PC-9 (cell line): ENCODE measurements around the gene SLC6A1.

ENCODE experiments used
- EZH2 ChIP-seq: fragments of 200-600 bp; sonication (generic); IDR thresholded peaks from 2 replicates; pipeline ENCODE4 v1.8.0; 2017; ENCODE audit warnings: antibody characterized with exemption, low read depth
- TF ChIP-seq, protein P1 (sequence below): fragments of 200-600 bp; sonication (generic); conservative IDR thresholded peaks from 2 replicates; pipeline ENCODE4 v1.6.1; 2017; ENCODE audit warnings: mixed run types, antibody characterized with exemption, mild to moderate bottlenecking, moderate library complexity

DNA sequence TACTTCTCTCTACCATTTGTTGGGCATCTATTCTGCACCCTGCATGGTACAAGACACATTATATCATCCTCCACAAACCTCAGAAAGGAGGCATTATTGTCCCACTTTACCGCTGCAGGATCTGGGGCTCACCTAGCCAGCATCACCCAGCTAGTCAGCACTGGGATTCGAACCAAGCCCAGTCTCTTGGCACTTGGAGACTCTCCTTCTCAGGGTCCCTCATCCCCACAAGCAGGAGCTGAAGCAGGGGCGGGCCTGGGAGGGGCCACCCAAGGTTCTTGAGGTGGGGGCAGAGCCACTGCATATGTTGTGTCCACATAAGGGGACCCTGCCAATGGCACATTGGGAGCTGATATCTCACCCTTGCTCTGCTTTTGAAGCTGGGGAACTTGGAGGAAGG is 41.3 kb downstream of the SLC6A1 start:
- TF ChIP-seq, protein P1, sequence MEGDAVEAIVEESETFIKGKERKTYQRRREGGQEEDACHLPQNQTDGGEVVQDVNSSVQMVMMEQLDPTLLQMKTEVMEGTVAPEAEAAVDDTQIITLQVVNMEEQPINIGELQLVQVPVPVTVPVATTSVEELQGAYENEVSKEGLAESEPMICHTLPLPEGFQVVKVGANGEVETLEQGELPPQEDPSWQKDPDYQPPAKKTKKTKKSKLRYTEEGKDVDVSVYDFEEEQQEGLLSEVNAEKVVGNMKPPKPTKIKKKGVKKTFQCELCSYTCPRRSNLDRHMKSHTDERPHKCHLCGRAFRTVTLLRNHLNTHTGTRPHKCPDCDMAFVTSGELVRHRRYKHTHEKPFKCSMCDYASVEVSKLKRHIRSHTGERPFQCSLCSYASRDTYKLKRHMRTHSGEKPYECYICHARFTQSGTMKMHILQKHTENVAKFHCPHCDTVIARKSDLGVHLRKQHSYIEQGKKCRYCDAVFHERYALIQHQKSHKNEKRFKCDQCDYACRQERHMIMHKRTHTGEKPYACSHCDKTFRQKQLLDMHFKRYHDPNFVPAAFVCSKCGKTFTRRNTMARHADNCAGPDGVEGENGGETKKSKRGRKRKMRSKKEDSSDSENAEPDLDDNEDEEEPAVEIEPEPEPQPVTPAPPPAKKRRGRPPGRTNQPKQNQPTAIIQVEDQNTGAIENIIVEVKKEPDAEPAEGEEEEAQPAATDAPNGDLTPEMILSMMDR, result no peak
- no peak for TF ChIP-seq EZH2
